ENCODE data around the gene MEAK7. TPM values are rescaled to one million over a fixed set of nuclear protein-coding genes. Genes with fewer than 3 reads are reported as not detected.

MEAK7 gene
- total RNA-seq, 1 experiment from 2014 or later = 21.5 TPM

DNA sequence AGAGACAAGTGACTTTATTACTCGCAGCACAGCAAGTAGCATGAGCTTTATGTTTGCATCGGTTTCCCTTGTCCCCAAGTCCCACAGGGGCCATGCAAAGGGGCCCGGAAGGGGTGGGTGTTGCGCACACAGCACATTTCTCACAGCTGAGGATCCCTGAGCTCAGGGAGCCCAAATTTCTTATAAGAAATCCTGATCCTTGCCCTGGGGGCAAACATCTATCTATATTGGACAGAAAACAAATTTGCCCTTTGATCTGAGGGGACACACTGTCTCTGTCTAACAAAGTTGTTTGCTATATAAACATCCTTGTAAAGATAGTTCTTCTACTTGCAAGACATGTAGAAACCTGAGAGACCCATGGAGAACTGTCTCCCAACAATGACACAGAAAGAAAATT, 35.7 kb upstream of the MEAK7 start:
- Mint-ChIP-seq H3K4me3 (no peak overlapping the region), H3K4me1 (peaks cover 17 to 27% of the 10 kb centered on the region in 2 experiments), H3K27ac (no peak overlapping the region), H3K9me3 (no peaks in the 10 kb centered on the region), H3K36me3 (ENCODE audit: insufficient read depth in 1 of 3, low read depth in 3 of 3) (no peaks in the 10 kb centered on the region), H3K27me3 (ENCODE audit: low read depth) (no peaks in the 10 kb centered on the region; the same call in none of the 2 replicates)
- Histone ChIP-seq H3T11ph (ENCODE audit: low read length) (no peak overlapping the region), H3K4ac (ENCODE audit: low read depth, low read length) (no peak overlapping the region), H2AFZ (ENCODE audit: low read length) (no peak overlapping the region), H3K18ac (ENCODE audit: insufficient read length, low read depth, low read length) (no peak overlapping the region), H3K56ac (ENCODE audit: insufficient read length, low read depth, low read length) (no peak overlapping the region), H2BK120ac (ENCODE audit: low read depth, low read length, poor library complexity, severe bottlenecking) (no peak overlapping the region), H3K23me2 (ENCODE audit: insufficient read length, low read depth, low read length, poor library complexity, severe bottlenecking) (no peaks in the 10 kb centered on the region), H4K20me1 (ENCODE audit: control insufficient read depth, insufficient read depth, insufficient read length) (no peaks in the 10 kb centered on the region), H2BK15ac (ENCODE audit: low read depth, low read length) (no peak overlapping the region), H2BK5ac (ENCODE audit: insufficient read length, low read length) (no peak overlapping the region), H2AK5ac (ENCODE audit: insufficient read length, low read length) (no peak overlapping the region), H3K14ac (ENCODE audit: insufficient read depth, low read length) (no peak overlapping the region), H3K27ac (ENCODE audit: insufficient read length, low read depth, low read length) (no peak overlapping the region), H3K23ac (ENCODE audit: insufficient read length, low read depth, low read length) (no peak overlapping the region), H3K79me1 (ENCODE audit: insufficient read depth, low read depth, low read length, poor library complexity, severe bottlenecking) (no peaks in the 10 kb centered on the region), H3K9ac (ENCODE audit: extremely low read depth, insufficient read length, low read length) (no peak overlapping the region), H4K5ac (ENCODE audit: insufficient read length, low read depth, low read length) (no peak overlapping the region), H3K9me3 (ENCODE audit: control insufficient read depth, low read depth, low read length) (no peaks in the 10 kb centered on the region), H2BK20ac (ENCODE audit: low read depth, low read length, poor library complexity, severe bottlenecking) (no peak overlapping the region), H3K79me2 (ENCODE audit: insufficient read depth, low read length) (no peaks in the 10 kb centered on the region), H3K27me3 (ENCODE audit: insufficient read depth, low read length) (no peaks in the 10 kb centered on the region), H4K91ac (ENCODE audit: insufficient read length, low read depth, low read length) (no peak overlapping the region), H3K4me1 (ENCODE audit: insufficient read depth, low read length) (peaks cover 6% of the 10 kb centered on the region; the same call in 1 of the 2 replicates), H3K4me2 (ENCODE audit: insufficient read depth, insufficient read length, low read length) (no peak overlapping the region), H2BK12ac (ENCODE audit: insufficient read length, low read depth, low read length) (no peak overlapping the region), H4K8ac (replicated peaks; ENCODE audit: insufficient read length, low read depth, low read length) (no peak overlapping the region)
- TF ChIP-seq, protein P1, sequence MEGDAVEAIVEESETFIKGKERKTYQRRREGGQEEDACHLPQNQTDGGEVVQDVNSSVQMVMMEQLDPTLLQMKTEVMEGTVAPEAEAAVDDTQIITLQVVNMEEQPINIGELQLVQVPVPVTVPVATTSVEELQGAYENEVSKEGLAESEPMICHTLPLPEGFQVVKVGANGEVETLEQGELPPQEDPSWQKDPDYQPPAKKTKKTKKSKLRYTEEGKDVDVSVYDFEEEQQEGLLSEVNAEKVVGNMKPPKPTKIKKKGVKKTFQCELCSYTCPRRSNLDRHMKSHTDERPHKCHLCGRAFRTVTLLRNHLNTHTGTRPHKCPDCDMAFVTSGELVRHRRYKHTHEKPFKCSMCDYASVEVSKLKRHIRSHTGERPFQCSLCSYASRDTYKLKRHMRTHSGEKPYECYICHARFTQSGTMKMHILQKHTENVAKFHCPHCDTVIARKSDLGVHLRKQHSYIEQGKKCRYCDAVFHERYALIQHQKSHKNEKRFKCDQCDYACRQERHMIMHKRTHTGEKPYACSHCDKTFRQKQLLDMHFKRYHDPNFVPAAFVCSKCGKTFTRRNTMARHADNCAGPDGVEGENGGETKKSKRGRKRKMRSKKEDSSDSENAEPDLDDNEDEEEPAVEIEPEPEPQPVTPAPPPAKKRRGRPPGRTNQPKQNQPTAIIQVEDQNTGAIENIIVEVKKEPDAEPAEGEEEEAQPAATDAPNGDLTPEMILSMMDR (conservative IDR thresholded peaks at IDR 0.05) = no peak
- no CpG with 5 or more reads among the region's 4 CpGs for WGBS (ENCODE audit: extremely low coverage, insufficient read length, low lambda C conversion rate)
- DNase-seq = no peak
